Muscle layer of colon (tissue), 2 donors: ENCODE data around the gene APOL5.
"Not testable (repeated sequence)": the region's sequence is repeated elsewhere in the genome, so short reads cannot be mapped to it uniquely, and the experiment has no call there.

Experiments
- H3K27ac ChIP-seq: one replicate; pipeline ENCODE4 v1.7.0; 2013; ENCODE audit warnings: low read depth, mild to moderate bottlenecking, low read length, moderate library complexity
- H3K27me3 ChIP-seq, 2 donors: one replicate each; pipeline ENCODE4 v1.7.0; 2013; ENCODE audit warnings: low read length in 2 of 2, mild to moderate bottlenecking in 2 of 2; ENCODE audit not compliant: insufficient read depth in 2 of 2, control insufficient read depth in 1 of 2
- H3K36me3 ChIP-seq: one replicate; pipeline ENCODE4 v1.7.0; 2013; ENCODE audit warnings: mild to moderate bottlenecking, low read length; ENCODE audit not compliant: insufficient read depth
- H3K4me1 ChIP-seq: one replicate; pipeline ENCODE4 v1.7.0; 2013; ENCODE audit warnings: mild to moderate bottlenecking, low read length; ENCODE audit not compliant: insufficient read depth
- H3K4me3 ChIP-seq, 2 donors: one replicate each; pipeline ENCODE4 v1.7.0; 2013; ENCODE audit warnings: low read length in 2 of 2, low read depth in 1 of 2, mild to moderate bottlenecking in 1 of 2, moderate library complexity in 1 of 2
- H3K9ac ChIP-seq: one replicate; pipeline ENCODE4 v1.7.0; 2013; ENCODE audit warnings: low read length
- H3K9me3 ChIP-seq: one replicate; pipeline ENCODE4 v1.7.0; 2013; ENCODE audit warnings: mild to moderate bottlenecking, low read length
- donor health status: abdominal sarcoma.
- donor health status: Adenocarcinoma of cecum.

The APOL5 gene

DNA sequence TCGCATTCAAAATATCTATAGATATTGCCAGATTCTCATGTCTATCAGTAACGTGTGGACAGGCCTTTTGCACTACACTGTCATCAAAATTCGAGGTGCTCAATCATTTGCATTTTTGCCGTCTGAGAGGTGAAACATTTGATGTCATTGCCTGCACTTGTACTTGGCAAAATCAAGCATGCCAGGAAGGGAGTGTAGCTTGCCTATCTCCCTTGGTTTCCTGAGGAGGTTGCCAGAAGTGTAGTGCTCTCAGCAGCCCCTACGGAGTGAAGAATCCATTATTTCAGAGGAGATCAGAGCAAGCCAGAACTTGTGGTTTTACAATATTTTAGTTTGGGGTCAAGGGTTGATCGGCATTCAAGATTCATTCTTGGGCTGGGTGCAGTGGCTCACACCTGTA lies 30.2 kb upstream of the APOL5 start:
- H3K27me3 ChIP-seq: no peaks in the 10 kb centered on the region
- no peaks in the 10 kb centered on the region for H3K4me1 ChIP-seq
- H3K9me3 ChIP-seq: no peaks in the 10 kb centered on the region
- no peaks in the 10 kb centered on the region for H3K36me3 ChIP-seq
- no peak overlapping the region for H3K4me3 ChIP-seq
- H3K27ac ChIP-seq: no peak overlapping the region
- H3K9ac ChIP-seq: no peak overlapping the region

GRCh38 chr22:35688913-35689675 lies 28.6 kb upstream of the APOL5 start:
- H3K9ac ChIP-seq: no peak overlapping the region
- H3K4me3 ChIP-seq: no peak overlapping the region
- no peaks in the 10 kb centered on the region for H3K9me3 ChIP-seq
- no peaks in the 10 kb centered on the region for H3K36me3 ChIP-seq
- H3K4me1 ChIP-seq: no peaks in the 10 kb centered on the region
- H3K27ac ChIP-seq: no peak overlapping the region
- no peaks in the 10 kb centered on the region for H3K27me3 ChIP-seq

- Histone ChIP-seq H3K4me3 (no peak overlapping the region), H3K36me3 (no peaks in the 10 kb centered on the region), H3K9ac (no peak overlapping the region), H3K4me1 (no peaks in the 10 kb centered on the region), H3K9me3 (no peaks in the 10 kb centered on the region), H3K27me3 (no peaks in the 10 kb centered on the region), H3K27ac (no peak overlapping the region)
Observed at GRCh38 chr22:35690001-35690400, 27.7 kb upstream of the APOL5 start.

DNA sequence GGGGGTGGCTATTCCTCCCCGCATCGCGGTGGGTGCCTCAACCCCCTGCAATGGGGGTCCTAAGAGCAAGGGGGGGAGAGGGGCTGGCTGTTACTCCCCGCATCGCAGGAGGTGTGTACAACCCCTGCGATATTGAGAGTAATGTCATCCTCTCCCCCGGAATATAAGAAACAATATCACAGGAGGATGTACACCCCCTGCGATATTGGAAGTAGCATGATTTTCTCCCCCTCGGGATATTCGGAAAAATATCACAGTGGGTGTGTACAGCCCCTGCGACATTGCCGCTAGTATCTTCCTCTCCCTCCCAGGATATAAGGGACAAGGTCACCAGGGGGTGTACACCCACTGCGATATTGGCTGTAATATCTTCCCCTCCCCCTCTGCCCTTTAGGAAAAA lies 22.5 kb upstream of the APOL5 start:
- Histone ChIP-seq H3K27ac (no peak overlapping the region), H3K4me1 (no peaks in the 10 kb centered on the region), H3K27me3 (no peaks in the 10 kb centered on the region), H3K9ac (no peak overlapping the region), H3K4me3 (no peak overlapping the region), H3K36me3 (no peaks in the 10 kb centered on the region), H3K9me3 (no peaks in the 10 kb centered on the region)

DNA sequence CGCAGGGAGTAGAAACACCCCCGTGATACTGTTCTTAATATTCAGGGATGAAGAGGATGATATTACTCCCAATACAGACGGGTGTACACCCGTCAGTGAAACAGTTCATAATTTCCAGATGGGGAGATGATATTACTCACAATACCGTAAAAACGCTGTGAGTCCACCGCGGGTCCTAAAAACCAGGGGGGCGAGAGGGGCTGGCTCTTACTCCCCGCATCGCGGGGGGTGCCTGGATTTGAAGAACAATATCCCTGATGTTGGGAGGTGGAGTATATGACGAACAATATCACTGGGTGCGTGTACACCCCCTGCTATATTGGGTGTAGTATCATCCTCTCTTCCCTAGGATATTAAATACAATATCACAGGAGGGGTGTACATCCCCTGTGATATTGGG lies 20.5 kb upstream of the APOL5 start:
- H3K27me3 ChIP-seq: no peaks in the 10 kb centered on the region
- no peak overlapping the region for H3K27ac ChIP-seq
- no peaks in the 10 kb centered on the region for H3K36me3 ChIP-seq
- H3K9ac ChIP-seq: no peak overlapping the region
- H3K4me3 ChIP-seq: no peak overlapping the region
- H3K4me1 ChIP-seq: no peaks in the 10 kb centered on the region
- no peaks in the 10 kb centered on the region for H3K9me3 ChIP-seq

DNA sequence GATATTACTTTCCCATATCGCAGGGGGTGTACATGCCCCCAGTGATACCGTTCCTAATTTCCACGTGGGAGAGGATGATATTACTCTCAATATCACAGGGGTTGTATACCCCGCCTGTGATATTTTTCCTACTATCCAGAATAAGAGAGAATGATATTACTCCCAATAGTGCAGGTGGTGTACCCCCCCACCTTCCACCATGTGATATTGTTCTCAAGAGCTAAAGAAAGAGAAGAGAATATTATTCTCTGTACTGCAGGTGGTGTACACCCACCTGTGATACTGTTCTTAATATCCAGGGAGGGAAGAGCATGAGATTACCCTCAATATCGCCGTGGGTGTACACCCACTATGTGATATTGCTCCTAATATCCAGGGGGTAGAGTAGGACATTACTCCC lies 17.8 kb upstream of the APOL5 start:
- H3K27ac ChIP-seq, H3K4me3 ChIP-seq, H3K36me3 ChIP-seq, H3K9ac ChIP-seq, H3K9me3 ChIP-seq, H3K4me1 ChIP-seq, H3K27me3 ChIP-seq: not testable (repeated sequence)

- Histone ChIP-seq H3K27ac (no peak overlapping the region), H3K9me3 (no peaks in the 10 kb centered on the region), H3K4me3 (no peak overlapping the region), H3K9ac (no peak overlapping the region), H3K4me1 (no peaks in the 10 kb centered on the region), H3K36me3 (no peaks in the 10 kb centered on the region), H3K27me3 (no peaks in the 10 kb centered on the region)
Observed at GRCh38 chr22:35703861-35704584, 13.6 kb upstream of the APOL5 start.

DNA sequence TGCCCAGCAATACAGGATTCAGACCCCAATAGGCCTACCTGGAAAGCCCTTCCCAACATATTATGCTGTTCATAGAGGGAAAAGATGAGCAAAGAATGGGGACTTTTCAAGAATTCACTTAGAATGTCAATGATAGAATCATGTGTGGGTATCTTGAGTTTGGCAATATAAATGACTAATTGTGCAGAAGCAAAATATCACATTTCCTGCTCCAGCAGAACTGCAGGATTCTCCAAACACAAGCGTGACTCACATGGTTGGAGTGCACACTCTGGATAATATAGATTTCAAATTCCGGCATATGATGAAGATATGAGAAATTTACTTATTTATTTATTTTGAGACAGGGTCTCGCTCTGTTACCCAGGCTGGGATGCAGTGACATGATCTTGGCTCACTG lies 12.5 kb upstream of the APOL5 start:
- H3K4me1 ChIP-seq: no peaks in the 10 kb centered on the region
- H3K4me3 ChIP-seq: no peak overlapping the region
- H3K27me3 ChIP-seq: no peaks in the 10 kb centered on the region
- H3K9me3 ChIP-seq: no peaks in the 10 kb centered on the region
- H3K27ac ChIP-seq: no peak overlapping the region
- H3K9ac ChIP-seq: no peak overlapping the region
- no peaks in the 10 kb centered on the region for H3K36me3 ChIP-seq

GRCh38 chr22:35708453-35708852 lies 9.2 kb upstream of the APOL5 start:
- H3K4me3 ChIP-seq: no peak overlapping the region
- H3K4me1 ChIP-seq: no peaks in the 10 kb centered on the region
- no peaks in the 10 kb centered on the region for H3K27me3 ChIP-seq

GRCh38 chr22:35708917-35709316 lies 8.8 kb upstream of the APOL5 start:
- Histone ChIP-seq H3K36me3 (no peaks in the 10 kb centered on the region), H3K9ac (no peak overlapping the region)

More at GRCh38 chr22:35708453-35708852, 9.2 kb upstream of the APOL5 start:
- H3K36me3 ChIP-seq: no peaks in the 10 kb centered on the region
- no peak overlapping the region for H3K9ac ChIP-seq
- no peak overlapping the region for H3K27ac ChIP-seq
- H3K9me3 ChIP-seq: no peaks in the 10 kb centered on the region

DNA sequence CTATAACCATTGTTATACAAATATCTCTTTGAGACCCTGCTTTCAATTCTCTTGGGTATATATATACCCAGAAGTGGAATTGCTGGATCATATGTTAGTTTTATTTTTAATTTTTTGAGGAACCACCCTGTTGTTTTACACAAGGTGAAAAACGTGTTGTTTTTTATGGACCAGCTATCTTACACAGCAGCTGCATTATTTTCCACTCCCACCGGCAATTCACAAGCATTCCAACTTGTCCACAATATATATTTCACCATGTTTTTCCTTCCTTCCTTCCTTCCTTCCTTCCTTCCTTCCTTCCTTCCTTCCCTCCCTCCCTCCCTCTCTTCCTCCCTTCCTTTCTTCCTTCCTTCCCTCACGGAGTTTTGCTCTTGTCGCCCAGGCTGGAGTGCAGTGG lies 6.3 kb upstream of the APOL5 start:
- no peak overlapping the region for H3K4me3 ChIP-seq
- H3K9me3 ChIP-seq: no peaks in the 10 kb centered on the region
- no peak overlapping the region for H3K9ac ChIP-seq
- H3K36me3 ChIP-seq: no peaks in the 10 kb centered on the region
- no peaks in the 10 kb centered on the region for H3K27me3 ChIP-seq
- H3K27ac ChIP-seq: no peak overlapping the region
- no peaks in the 10 kb centered on the region for H3K4me1 ChIP-seq

More at GRCh38 chr22:35708917-35709316, 8.8 kb upstream of the APOL5 start:
- Histone ChIP-seq H3K4me1 (no peaks in the 10 kb centered on the region), H3K4me3 (no peak overlapping the region), H3K27me3 (no peaks in the 10 kb centered on the region), H3K9me3 (no peaks in the 10 kb centered on the region), H3K27ac (no peak overlapping the region)

GRCh38 chr22:35712672-35713071 lies 5.0 kb upstream of the APOL5 start:
- no peak overlapping the region for H3K27ac ChIP-seq
- H3K36me3 ChIP-seq: no peaks in the 10 kb centered on the region
- H3K9me3 ChIP-seq: no peaks in the 10 kb centered on the region
- no peaks in the 10 kb centered on the region for H3K27me3 ChIP-seq
- no peak overlapping the region for H3K9ac ChIP-seq
- no peak overlapping the region for H3K4me3 ChIP-seq
- H3K4me1 ChIP-seq: no peaks in the 10 kb centered on the region
